ENCODE results near the gene SCG3. TPM values are rescaled to one million over a fixed set of nuclear protein-coding genes. Genes with fewer than 3 reads are reported as not detected.

SCG3 gene
- total RNA-seq, 1 donor from 2014 or later: 0.04 TPM

GRCh38 chr15:51726302-51727073, 45.2 kb downstream of the SCG3 start:
- Histone ChIP-seq H3K4me3 (ENCODE audit: low read depth, low read length) (no peak overlapping the region), H3K36me3 (ENCODE audit: control insufficient read depth, insufficient read depth, low read length) (no peaks in the 10 kb centered on the region), H3K27me3 (ENCODE audit: control insufficient read depth, insufficient read depth, low read length) (no peaks in the 10 kb centered on the region)
- DNase-seq (ENCODE audit: low read depth): peak; percentile 76
- TF ChIP-seq, protein P1, sequence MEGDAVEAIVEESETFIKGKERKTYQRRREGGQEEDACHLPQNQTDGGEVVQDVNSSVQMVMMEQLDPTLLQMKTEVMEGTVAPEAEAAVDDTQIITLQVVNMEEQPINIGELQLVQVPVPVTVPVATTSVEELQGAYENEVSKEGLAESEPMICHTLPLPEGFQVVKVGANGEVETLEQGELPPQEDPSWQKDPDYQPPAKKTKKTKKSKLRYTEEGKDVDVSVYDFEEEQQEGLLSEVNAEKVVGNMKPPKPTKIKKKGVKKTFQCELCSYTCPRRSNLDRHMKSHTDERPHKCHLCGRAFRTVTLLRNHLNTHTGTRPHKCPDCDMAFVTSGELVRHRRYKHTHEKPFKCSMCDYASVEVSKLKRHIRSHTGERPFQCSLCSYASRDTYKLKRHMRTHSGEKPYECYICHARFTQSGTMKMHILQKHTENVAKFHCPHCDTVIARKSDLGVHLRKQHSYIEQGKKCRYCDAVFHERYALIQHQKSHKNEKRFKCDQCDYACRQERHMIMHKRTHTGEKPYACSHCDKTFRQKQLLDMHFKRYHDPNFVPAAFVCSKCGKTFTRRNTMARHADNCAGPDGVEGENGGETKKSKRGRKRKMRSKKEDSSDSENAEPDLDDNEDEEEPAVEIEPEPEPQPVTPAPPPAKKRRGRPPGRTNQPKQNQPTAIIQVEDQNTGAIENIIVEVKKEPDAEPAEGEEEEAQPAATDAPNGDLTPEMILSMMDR (IDR thresholded peaks at IDR 0.05; ENCODE audit: insufficient read depth, low read length, poor library complexity, severe bottlenecking): no peak

GRCh38 chr15:51727141-51727897, 46.0 kb downstream of the SCG3 start:
- TF ChIP-seq, protein P1 (IDR thresholded peaks at IDR 0.05; ENCODE audit: insufficient read depth, low read length, poor library complexity, severe bottlenecking): peak; percentile 42
- DNase-seq (ENCODE audit: low read depth): no peak
- no peaks in the 10 kb centered on the region for H3K27me3 ChIP-seq (ENCODE audit: control insufficient read depth, insufficient read depth, low read length)
- H3K36me3 ChIP-seq (ENCODE audit: control insufficient read depth, insufficient read depth, low read length): no peaks in the 10 kb centered on the region
- no peak overlapping the region for H3K4me3 ChIP-seq (ENCODE audit: low read depth, low read length)

- TF ChIP-seq, protein P1 (IDR thresholded peaks at IDR 0.05; ENCODE audit: insufficient read depth, low read length, poor library complexity, severe bottlenecking): no peak
- Histone ChIP-seq H3K27me3 (ENCODE audit: control insufficient read depth, insufficient read depth, low read length) (no peaks in the 10 kb centered on the region), H3K36me3 (ENCODE audit: control insufficient read depth, insufficient read depth, low read length) (no peaks in the 10 kb centered on the region), H3K4me3 (ENCODE audit: low read depth, low read length) (no peak overlapping the region)
- no peak for DNase-seq (ENCODE audit: low read depth)
Measured at GRCh38 chr15:51731549-51732267, 50.4 kb downstream of the SCG3 start.

GRCh38 chr15:51732646-51733045, 51.3 kb downstream of the SCG3 start:
- H3K4me3 ChIP-seq (ENCODE audit: low read depth, low read length): no peak overlapping the region
- TF ChIP-seq, protein P1 (IDR thresholded peaks at IDR 0.05; ENCODE audit: insufficient read depth, low read length, poor library complexity, severe bottlenecking): no peak
- DNase-seq (ENCODE audit: low read depth): no peak
- no peaks in the 10 kb centered on the region for H3K27me3 ChIP-seq (ENCODE audit: control insufficient read depth, insufficient read depth, low read length)
- no peaks in the 10 kb centered on the region for H3K36me3 ChIP-seq (ENCODE audit: control insufficient read depth, insufficient read depth, low read length)

- TF ChIP-seq, protein P1 (IDR thresholded peaks at IDR 0.05; ENCODE audit: insufficient read depth, low read length, poor library complexity, severe bottlenecking): no peak
- no peak for DNase-seq (ENCODE audit: low read depth)
- Histone ChIP-seq H3K27me3 (ENCODE audit: control insufficient read depth, insufficient read depth, low read length) (no peaks in the 10 kb centered on the region), H3K4me3 (ENCODE audit: low read depth, low read length) (no peak overlapping the region), H3K36me3 (ENCODE audit: control insufficient read depth, insufficient read depth, low read length) (no peaks in the 10 kb centered on the region)
Measured at GRCh38 chr15:51735228-51736010, 54.1 kb downstream of the SCG3 start.
